ENCODE measurements around the gene IPO13. TPM values are rescaled to one million over a fixed set of nuclear protein-coding genes. Genes with fewer than 3 reads are reported as not detected.

Gene IPO13
- total and polyA plus RNA-seq, 12 donors = 25.2 to 74.5 (median 56.8) TPM

DNA sequence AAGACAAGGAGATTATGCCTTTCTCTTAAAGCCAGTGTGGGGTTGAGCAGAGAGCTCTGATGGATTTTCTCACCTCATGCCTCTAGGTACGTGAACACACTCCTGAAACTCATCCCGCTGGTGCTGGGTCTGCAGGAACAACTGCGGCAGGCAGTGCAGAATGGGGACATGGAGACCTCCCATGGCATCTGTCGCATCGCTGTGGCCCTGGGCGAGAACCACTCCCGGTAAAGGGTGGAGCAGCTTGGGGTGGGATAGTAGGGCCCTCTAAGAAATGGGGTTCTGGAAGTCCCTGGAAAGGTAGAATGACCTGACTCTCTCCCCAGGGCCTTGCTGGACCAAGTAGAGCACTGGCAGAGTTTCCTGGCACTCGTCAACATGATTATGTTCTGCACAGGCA is 9.5 kb downstream of the IPO13 start:
- TF ChIP-seq, protein P1, sequence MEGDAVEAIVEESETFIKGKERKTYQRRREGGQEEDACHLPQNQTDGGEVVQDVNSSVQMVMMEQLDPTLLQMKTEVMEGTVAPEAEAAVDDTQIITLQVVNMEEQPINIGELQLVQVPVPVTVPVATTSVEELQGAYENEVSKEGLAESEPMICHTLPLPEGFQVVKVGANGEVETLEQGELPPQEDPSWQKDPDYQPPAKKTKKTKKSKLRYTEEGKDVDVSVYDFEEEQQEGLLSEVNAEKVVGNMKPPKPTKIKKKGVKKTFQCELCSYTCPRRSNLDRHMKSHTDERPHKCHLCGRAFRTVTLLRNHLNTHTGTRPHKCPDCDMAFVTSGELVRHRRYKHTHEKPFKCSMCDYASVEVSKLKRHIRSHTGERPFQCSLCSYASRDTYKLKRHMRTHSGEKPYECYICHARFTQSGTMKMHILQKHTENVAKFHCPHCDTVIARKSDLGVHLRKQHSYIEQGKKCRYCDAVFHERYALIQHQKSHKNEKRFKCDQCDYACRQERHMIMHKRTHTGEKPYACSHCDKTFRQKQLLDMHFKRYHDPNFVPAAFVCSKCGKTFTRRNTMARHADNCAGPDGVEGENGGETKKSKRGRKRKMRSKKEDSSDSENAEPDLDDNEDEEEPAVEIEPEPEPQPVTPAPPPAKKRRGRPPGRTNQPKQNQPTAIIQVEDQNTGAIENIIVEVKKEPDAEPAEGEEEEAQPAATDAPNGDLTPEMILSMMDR (IDR thresholded peaks at IDR 0.05) = no peak
- Histone ChIP-seq H3K4me3 (no peak overlapping the region), H3K4me1 (peaks cover 0 to 35% (median 19%) of the 10 kb centered on the region in 9 donors), H3K27ac (no peak overlapping the region), H3K36me3 (peaks cover 0 to 67% (median 40%) of the 10 kb centered on the region in 9 donors), H3K27me3 (no peaks in the 10 kb centered on the region), H3K9me3 (no peaks in the 10 kb centered on the region)
- DNase-seq (no peak), ATAC-seq (no peak)
- intact Hi-C loops (cut with DNase I) = no loop called here
- 94 to 97% methylated on average over 8 of the region's 8 CpGs for WGBS, 2 donors

DNA sequence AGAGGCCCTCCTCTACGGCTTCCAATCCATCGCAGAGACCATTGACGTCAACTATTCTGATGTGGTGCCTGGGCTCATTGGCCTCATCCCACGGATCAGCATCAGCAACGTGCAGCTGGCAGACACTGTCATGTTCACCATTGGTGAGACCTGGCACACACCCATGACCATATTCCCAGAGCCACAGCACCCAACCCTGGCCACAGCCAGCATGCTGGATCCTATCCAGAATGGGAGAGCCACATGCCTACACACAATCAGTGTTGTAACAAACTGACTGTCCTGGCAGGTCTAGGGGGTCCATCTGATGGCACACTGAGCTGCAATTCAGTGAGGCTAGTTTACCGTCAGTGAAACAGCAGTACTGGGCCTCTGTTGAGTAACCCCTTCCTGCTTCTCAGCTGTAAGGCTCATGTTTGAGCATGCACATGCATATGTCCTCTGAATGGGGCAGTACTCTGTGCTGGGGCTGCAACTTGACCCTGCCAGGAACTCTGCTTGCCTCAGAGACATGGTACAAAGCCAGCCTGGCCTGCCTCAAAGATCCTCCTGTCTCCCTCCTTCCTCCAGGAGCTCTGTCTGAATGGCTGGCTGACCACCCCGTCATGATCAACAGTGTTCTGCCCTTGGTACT is 10.8 kb downstream of the IPO13 start:
- Histone ChIP-seq H3K4me3 (no peak overlapping the region), H3K4me1 (peaks cover 0 to 29% (median 12%) of the 10 kb centered on the region in 9 donors), H3K27me3 (no peaks in the 10 kb centered on the region), H3K36me3 (peaks cover 0 to 78% (median 46%) of the 10 kb centered on the region in 9 donors), H3K27ac (no peak overlapping the region), H3K9me3 (no peaks in the 10 kb centered on the region)
- 87% methylated on average over 7 of the region's 7 CpGs for WGBS, 2 donors
- TF ChIP-seq, protein P1 (IDR thresholded peaks at IDR 0.05) = no peak
- no peak for ATAC-seq
- DNase-seq = no peak
- intact Hi-C loops (cut with DNase I) = no loop called here

GRCh38 chr1:43958351-43959255 is 11.9 kb downstream of the IPO13 start:
- Histone ChIP-seq H3K9me3 (no peaks in the 10 kb centered on the region), H3K4me3 (no peak overlapping the region), H3K36me3 (peaks cover 0 to 89% (median 47%) of the 10 kb centered on the region in 9 donors), H3K4me1 (peaks cover 0 to 24% (median 5%) of the 10 kb centered on the region in 9 donors), H3K27me3 (no peaks in the 10 kb centered on the region), H3K27ac (no peak overlapping the region)
- intact Hi-C loops (cut with DNase I) = no loop called here
- WGBS, 2 donors = 81 to 82% methylated on average over 9 of the region's 9 CpGs
- TF ChIP-seq, protein P1 (IDR thresholded peaks at IDR 0.05) = no peak
- ATAC-seq (no peak), DNase-seq (no peak)

- intact Hi-C loops (cut with DNase I) = no loop called here
- 90 to 93% methylated on average over 8 of the region's 8 CpGs for WGBS, 2 donors
- H3K36me3 ChIP-seq = peaks cover 0 to 95% (median 56%) of the 10 kb centered on the region in 9 donors
Measured at GRCh38 chr1:43960798-43961197, 14.0 kb downstream of the IPO13 start.

More at GRCh38 chr1:43960798-43961197, 14.0 kb downstream of the IPO13 start:
- ATAC-seq (no peak), DNase-seq (no peak)
- Histone ChIP-seq H3K27ac (no peak overlapping the region), H3K27me3 (no peaks in the 10 kb centered on the region), H3K4me1 (peaks cover 0 to 12% (median 0%) of the 10 kb centered on the region in 9 donors), H3K4me3 (no peak overlapping the region), H3K9me3 (no peaks in the 10 kb centered on the region)
- TF ChIP-seq, protein P1 (IDR thresholded peaks at IDR 0.05) = no peak
